ENCODE measurements around the gene ARL11. TPM values are rescaled to one million over a fixed set of nuclear protein-coding genes. Genes with fewer than 3 reads are reported as not detected.

Gene ARL11
- total and polyA plus RNA-seq, 2 experiments from 2014 or later, result 0.10 TPM; not detected in 1

DNA sequence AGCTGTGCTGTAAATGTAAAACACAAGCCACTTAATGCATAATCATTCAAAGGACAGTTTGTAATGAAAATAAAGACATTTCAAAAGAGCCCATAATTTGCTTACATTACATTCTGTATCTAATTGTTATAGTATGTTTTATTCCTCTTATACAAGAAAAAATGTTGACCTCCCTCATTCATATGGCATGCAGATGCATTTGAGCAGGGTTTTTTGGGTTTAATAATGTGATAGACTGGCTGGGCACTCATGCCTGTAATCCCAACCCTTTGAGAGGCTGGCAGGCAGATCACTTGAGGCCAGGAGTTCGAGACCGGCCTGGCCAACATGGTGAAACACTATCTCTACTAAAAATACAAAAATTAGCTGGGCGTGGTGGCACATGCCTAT, 11.6 kb upstream of the ARL11 start:
- no peaks in the 10 kb centered on the region for H4K20me1 ChIP-seq (ENCODE audit: insufficient read depth, poor library complexity, severe bottlenecking)
- H3K9me3 ChIP-seq (ENCODE audit: low read depth), result no peaks in the 10 kb centered on the region
- no peaks in the 10 kb centered on the region for H3K27me3 ChIP-seq
- H3K4me3 ChIP-seq, result no peak overlapping the region
- no peaks in the 10 kb centered on the region for H3K36me3 ChIP-seq (replicated peaks; ENCODE audit: insufficient read depth, low read depth)
- no peak for DNase-seq (ENCODE audit: low spot score)
- no peak for TF ChIP-seq EZH2 (IDR thresholded peaks at IDR 0.05; ENCODE audit: borderline replicate concordance)
- TF ChIP-seq, protein P1, sequence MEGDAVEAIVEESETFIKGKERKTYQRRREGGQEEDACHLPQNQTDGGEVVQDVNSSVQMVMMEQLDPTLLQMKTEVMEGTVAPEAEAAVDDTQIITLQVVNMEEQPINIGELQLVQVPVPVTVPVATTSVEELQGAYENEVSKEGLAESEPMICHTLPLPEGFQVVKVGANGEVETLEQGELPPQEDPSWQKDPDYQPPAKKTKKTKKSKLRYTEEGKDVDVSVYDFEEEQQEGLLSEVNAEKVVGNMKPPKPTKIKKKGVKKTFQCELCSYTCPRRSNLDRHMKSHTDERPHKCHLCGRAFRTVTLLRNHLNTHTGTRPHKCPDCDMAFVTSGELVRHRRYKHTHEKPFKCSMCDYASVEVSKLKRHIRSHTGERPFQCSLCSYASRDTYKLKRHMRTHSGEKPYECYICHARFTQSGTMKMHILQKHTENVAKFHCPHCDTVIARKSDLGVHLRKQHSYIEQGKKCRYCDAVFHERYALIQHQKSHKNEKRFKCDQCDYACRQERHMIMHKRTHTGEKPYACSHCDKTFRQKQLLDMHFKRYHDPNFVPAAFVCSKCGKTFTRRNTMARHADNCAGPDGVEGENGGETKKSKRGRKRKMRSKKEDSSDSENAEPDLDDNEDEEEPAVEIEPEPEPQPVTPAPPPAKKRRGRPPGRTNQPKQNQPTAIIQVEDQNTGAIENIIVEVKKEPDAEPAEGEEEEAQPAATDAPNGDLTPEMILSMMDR (IDR thresholded peaks at IDR 0.05; ENCODE audit: poor library complexity), result no peak
- no peak for TF ChIP-seq EZH2phosphoT487 (IDR thresholded peaks at IDR 0.05; ENCODE audit: low read depth, severe bottlenecking, unreplicated experiment)
- no peaks in the 10 kb centered on the region for H3K79me2 ChIP-seq
- H3K27ac ChIP-seq, result peak overlapping the region; percentile 85
- WGBS (ENCODE audit: low lambda C conversion rate, missing lambda C conversion rate), result 90% methylated on average over 3 of the region's 3 CpGs
- no peaks in the 10 kb centered on the region for H3K4me1 ChIP-seq (ENCODE audit: insufficient read depth)
- no peaks in the 10 kb centered on the region for H3K9me2 ChIP-seq (replicated peaks; ENCODE audit: insufficient read depth)
- H3K4me2 ChIP-seq, result no peak overlapping the region
- peak overlapping the region; percentile 3 for H2AFZ ChIP-seq

DNA sequence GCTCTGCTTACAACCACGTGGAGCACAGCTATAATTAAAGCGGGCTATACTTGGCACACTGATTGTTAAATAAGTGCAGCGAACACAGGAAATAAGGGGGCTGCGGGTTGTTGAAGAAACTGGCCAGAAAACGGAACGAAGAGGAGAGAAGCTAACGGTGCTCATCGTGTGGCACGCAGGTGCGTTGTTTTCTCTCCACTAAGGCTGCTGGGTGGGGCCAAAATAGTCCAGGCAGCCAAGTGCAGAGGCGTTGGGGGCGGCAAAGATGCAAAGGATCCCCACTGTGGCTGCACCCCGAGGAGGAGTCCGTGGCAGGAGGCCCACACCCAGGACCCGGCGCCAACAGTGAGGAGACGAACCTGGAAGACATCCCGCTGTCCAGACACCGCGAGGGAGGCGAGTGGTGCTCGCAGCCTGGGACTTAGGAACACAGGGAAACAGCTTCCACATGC, 8.1 kb upstream of the ARL11 start:
- Histone ChIP-seq H3K27ac (no peak overlapping the region), H3K4me1 (ENCODE audit: insufficient read depth) (no peaks in the 10 kb centered on the region), H3K4me2 (no peak overlapping the region), H3K9me2 (replicated peaks; ENCODE audit: insufficient read depth) (no peaks in the 10 kb centered on the region), H3K36me3 (replicated peaks; ENCODE audit: insufficient read depth, low read depth) (no peaks in the 10 kb centered on the region), H2AFZ (no peak overlapping the region), H3K79me2 (no peaks in the 10 kb centered on the region), H3K27me3 (no peaks in the 10 kb centered on the region), H3K9me3 (ENCODE audit: low read depth) (no peaks in the 10 kb centered on the region), H4K20me1 (ENCODE audit: insufficient read depth, poor library complexity, severe bottlenecking) (no peaks in the 10 kb centered on the region), H3K4me3 (no peak overlapping the region)
- WGBS (ENCODE audit: low lambda C conversion rate, missing lambda C conversion rate), result 88% methylated on average over 22 of the region's 22 CpGs
- TF ChIP-seq, protein P1 (IDR thresholded peaks at IDR 0.05; ENCODE audit: poor library complexity), result no peak
- no peak for TF ChIP-seq EZH2phosphoT487 (IDR thresholded peaks at IDR 0.05; ENCODE audit: low read depth, severe bottlenecking, unreplicated experiment)
- TF ChIP-seq EZH2 (IDR thresholded peaks at IDR 0.05; ENCODE audit: borderline replicate concordance), result no peak
- no peak for DNase-seq (ENCODE audit: low spot score)

DNA sequence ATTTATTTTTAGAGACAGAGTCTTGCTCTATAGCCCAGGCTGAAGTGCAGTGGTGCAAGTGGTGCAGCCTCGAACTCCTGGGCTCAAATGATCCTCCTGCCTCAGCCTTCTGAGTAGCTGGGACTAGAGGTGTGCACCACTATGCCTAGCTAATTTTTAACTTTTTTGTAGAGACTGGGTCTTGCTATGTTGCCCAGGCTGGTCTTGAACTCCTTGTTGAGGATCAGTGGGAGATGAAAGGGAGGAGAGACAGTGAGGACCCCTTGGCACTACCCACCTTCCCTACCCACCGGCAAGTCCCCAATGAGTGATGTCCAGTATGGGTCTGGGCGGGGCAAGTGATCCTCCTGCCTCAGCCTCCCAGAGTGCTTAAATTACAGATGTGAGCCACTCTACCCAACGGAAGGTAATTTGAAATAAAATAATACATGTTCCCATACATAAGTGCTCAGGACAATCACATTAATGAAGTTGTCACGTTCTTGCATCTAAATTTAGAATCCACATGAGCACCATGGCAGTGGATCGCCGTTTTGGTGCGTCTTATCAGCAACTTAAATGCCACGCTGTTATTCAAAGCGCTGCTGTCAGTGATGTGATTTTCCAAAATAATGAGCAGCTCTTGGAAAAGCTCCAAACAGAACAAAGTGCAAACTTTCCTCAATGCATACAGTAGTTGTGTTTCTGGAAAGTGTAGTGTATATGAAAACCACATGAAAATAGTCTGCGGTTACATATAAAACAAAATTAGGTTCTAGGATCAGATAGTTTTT, 5.9 kb upstream of the ARL11 start:
- no peaks in the 10 kb centered on the region for H4K20me1 ChIP-seq (ENCODE audit: insufficient read depth, poor library complexity, severe bottlenecking)
- H3K27me3 ChIP-seq, result no peaks in the 10 kb centered on the region
- TF ChIP-seq, protein P1 (IDR thresholded peaks at IDR 0.05; ENCODE audit: poor library complexity), result no peak
- TF ChIP-seq EZH2 (IDR thresholded peaks at IDR 0.05; ENCODE audit: borderline replicate concordance) (no peak), EZH2phosphoT487 (IDR thresholded peaks at IDR 0.05; ENCODE audit: low read depth, severe bottlenecking, unreplicated experiment) (no peak)
- no peaks in the 10 kb centered on the region for H3K79me2 ChIP-seq
- H3K9me3 ChIP-seq (ENCODE audit: low read depth), result no peaks in the 10 kb centered on the region
- H2AFZ ChIP-seq, result no peak overlapping the region
- peaks cover 6% of the 10 kb centered on the region for H3K4me1 ChIP-seq (ENCODE audit: insufficient read depth)
- no peaks in the 10 kb centered on the region for H3K36me3 ChIP-seq (replicated peaks; ENCODE audit: insufficient read depth, low read depth)
- no peak overlapping the region for H3K27ac ChIP-seq
- no peak for DNase-seq (ENCODE audit: low spot score)
- WGBS (ENCODE audit: low lambda C conversion rate, missing lambda C conversion rate), result 88% methylated on average over 11 of the region's 11 CpGs
- H3K9me2 ChIP-seq (replicated peaks; ENCODE audit: insufficient read depth), result no peaks in the 10 kb centered on the region
- H3K4me3 ChIP-seq, result no peak overlapping the region
- H3K4me2 ChIP-seq, result no peak overlapping the region
